ENCODE data around the gene KRTAP19-3.

DNA sequence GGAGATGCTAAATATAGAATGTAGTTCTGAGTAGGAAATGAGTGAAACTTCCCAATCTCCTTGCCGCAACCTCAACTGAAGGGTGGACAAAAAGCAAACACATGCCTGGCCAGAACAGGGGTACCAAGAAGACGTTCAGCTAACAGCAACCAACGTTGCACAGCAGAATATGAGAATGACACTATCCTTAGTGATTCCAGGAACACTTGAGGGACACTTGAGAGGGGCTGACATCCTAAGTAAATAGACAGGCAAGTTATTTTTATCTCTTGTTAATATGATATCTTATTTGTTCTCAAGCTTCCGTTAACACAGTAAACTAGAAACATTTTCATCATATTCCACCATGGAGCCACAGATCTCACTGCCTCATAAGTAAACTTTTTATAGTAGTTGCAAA lies 12.6 kb downstream of the KRTAP19-3 start:
- TF ChIP-seq, protein P1, sequence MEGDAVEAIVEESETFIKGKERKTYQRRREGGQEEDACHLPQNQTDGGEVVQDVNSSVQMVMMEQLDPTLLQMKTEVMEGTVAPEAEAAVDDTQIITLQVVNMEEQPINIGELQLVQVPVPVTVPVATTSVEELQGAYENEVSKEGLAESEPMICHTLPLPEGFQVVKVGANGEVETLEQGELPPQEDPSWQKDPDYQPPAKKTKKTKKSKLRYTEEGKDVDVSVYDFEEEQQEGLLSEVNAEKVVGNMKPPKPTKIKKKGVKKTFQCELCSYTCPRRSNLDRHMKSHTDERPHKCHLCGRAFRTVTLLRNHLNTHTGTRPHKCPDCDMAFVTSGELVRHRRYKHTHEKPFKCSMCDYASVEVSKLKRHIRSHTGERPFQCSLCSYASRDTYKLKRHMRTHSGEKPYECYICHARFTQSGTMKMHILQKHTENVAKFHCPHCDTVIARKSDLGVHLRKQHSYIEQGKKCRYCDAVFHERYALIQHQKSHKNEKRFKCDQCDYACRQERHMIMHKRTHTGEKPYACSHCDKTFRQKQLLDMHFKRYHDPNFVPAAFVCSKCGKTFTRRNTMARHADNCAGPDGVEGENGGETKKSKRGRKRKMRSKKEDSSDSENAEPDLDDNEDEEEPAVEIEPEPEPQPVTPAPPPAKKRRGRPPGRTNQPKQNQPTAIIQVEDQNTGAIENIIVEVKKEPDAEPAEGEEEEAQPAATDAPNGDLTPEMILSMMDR (IDR thresholded peaks at IDR 0.05; ENCODE audit: insufficient read depth, low read depth, low read length): no peak
- no peak for TF ChIP-seq EZH2 (IDR thresholded peaks at IDR 0.05; ENCODE audit: insufficient read depth, low read length)

Measured in astrocyte (in vitro differentiated cells and primary cell).